ENCODE results near the gene PSME1.
A peak's percentile ranks its signal among the peaks of the same experiment; 100 is the strongest.

PSME1 gene

DNA sequence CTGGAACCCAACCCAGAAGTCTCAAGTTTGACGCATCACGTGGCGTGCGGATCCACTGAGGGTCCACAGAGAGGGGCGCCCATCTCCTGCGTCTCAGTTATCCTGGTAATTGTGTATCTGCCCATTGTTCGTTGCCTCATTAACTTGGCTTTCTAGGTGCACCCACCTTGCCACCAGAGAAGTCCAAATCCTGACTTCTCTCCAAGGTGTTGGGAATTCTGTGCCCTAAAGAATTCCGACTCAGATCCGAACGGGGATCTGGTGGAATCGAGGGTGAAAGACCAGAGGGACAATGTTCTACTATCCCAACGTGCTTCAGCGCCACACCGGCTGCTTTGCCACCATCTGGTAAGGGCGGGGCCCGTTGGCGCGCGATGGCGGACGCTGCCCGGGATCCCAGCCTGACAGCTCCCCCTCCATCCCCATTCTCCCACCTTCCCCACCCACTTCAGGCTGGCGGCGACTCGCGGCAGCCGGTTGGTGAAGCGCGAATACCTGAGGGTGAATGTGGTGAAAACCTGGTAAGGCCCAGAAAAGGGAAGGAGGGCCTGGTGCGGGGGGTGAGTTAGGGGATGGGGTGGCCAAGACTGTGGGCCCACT is 36.4 kb downstream of the PSME1 start:
- DNase-seq (ENCODE audit: low read depth in 2 of 2) = no peak
- TF ChIP-seq, protein P1, sequence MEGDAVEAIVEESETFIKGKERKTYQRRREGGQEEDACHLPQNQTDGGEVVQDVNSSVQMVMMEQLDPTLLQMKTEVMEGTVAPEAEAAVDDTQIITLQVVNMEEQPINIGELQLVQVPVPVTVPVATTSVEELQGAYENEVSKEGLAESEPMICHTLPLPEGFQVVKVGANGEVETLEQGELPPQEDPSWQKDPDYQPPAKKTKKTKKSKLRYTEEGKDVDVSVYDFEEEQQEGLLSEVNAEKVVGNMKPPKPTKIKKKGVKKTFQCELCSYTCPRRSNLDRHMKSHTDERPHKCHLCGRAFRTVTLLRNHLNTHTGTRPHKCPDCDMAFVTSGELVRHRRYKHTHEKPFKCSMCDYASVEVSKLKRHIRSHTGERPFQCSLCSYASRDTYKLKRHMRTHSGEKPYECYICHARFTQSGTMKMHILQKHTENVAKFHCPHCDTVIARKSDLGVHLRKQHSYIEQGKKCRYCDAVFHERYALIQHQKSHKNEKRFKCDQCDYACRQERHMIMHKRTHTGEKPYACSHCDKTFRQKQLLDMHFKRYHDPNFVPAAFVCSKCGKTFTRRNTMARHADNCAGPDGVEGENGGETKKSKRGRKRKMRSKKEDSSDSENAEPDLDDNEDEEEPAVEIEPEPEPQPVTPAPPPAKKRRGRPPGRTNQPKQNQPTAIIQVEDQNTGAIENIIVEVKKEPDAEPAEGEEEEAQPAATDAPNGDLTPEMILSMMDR (IDR thresholded peaks at IDR 0.05; ENCODE audit: low read depth, low read length) = no peak
- peak overlapping the region in 1 of 2 donors; percentile 44 for H3K4me3 ChIP-seq (replicated peaks in 1 of 2; ENCODE audit: low read depth in 2 of 2, low read length in 2 of 2)

DNA sequence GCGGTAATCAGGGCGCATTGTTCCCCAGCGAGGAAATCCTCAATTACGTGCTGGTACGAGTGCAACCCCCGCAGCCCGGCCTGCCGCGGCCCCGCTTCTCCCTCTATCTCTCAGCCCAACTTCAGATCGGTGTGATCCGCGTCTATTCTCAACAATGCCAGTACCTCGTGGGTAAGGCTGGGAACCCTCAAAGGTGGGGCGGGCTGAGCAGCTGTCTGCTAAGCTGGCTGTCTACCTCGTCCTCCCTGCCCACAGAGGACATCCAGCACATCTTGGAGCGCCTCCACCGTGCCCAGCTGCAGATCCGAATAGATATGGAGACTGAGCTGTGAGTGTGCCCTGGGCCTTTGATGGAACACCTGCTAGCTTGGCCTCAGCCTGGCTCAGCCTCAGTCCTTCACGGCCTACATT is 36.9 kb downstream of the PSME1 start:
- peak overlapping the region in 1 of 2 donors; percentile 3 for H3K4me3 ChIP-seq (replicated peaks in 1 of 2; ENCODE audit: low read depth in 2 of 2, low read length in 2 of 2)
- DNase-seq (ENCODE audit: low read depth in 2 of 2) = no peak

DNA sequence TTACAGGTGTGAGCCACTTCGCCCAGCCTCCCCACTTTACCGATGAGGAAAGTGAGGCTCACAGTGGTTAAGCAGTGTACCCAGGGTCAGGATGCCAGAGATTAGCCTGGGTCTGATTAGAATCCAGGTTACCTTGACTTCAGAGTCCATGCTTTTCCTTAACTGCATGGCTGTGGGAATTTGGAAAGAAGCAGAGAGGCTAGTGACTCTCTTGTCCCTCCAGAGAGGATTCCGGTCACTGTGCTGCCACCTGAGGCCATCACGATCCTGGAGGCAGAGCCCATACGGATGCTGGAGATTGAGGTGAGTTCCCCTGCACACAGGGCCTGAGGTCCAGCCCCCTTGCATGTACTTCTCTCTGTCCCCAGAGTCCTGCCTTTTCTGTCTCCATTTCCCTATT is 40.6 kb downstream of the PSME1 start:
- H3K4me3 ChIP-seq (replicated peaks in 1 of 2; ENCODE audit: low read depth in 2 of 2, low read length in 2 of 2) = no peak overlapping the region
- no peak for DNase-seq (ENCODE audit: low read depth in 2 of 2)
- TF ChIP-seq, protein P1 (IDR thresholded peaks at IDR 0.05; ENCODE audit: low read depth, low read length) = no peak

More for the DNA sequence above, 36.9 kb downstream of the PSME1 start:
- TF ChIP-seq, protein P1 (IDR thresholded peaks at IDR 0.05; ENCODE audit: low read depth, low read length) = no peak

DNA sequence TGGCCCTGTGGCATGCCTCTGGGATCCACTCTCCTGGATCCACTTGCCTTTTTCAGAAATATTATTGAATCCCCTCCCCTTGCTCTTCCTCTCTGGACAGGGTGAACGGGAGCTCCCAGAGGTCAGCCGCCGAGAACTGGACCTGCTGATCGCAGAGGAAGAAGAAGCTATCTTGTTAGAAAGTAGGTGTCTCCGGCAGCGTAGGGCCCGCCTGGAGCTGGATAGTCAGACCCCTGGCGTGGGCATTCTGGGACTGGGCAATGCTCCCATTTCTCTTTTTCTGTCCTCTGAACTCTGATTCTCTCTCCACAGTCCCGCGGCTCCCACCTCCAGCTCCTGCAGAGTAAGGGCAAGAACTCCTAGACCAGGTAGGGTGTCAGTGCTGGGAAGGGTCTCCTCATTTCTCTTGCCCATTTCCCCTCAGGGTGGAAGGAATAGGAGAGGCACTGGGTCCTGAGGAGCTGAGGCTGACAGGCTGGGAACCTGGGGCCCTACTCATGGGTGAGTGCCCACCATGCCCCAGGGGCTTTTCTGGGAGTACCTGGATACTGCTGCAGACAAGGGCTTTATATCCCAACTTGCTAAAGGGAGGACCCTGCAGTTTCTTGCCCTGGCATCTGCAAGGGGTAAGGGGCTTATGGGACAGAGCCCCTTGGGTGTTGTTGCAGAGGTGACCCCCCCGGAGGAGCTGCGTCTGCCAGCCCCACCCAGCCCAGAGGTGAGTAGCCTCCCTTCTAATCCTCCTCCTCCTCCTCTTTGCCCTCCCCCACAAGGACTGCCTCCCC is 41.2 kb downstream of the PSME1 start:
- no peak for DNase-seq (ENCODE audit: low read depth in 2 of 2)
- H3K4me3 ChIP-seq (replicated peaks in 1 of 2; ENCODE audit: low read depth in 2 of 2, low read length in 2 of 2) = no peak overlapping the region
- TF ChIP-seq, protein P1 (IDR thresholded peaks at IDR 0.05; ENCODE audit: low read depth, low read length) = no peak

DNA sequence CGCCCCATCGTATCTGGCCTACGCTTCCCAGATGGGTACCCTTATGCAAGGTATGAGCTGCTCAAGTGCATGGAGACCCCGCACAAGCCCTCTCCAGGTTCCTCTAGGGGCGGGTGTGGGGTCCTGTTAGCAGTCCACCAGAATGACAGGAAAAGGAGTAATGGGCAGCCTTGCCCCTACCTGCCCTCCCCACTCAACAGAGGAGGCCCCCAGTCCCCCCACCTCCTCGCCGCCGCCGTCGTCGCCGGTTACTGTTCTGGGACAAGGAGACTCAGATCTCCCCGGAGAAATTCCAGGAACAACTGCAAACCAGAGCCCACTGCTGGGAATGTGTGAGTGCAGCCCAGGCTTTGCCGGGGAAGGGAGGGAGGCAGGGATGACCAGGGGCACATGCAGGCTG is 41.9 kb downstream of the PSME1 start:
- DNase-seq (ENCODE audit: low read depth in 2 of 2) = no peak
- H3K4me3 ChIP-seq (replicated peaks in 1 of 2; ENCODE audit: low read depth in 2 of 2, low read length in 2 of 2) = no peak overlapping the region
- TF ChIP-seq, protein P1 (IDR thresholded peaks at IDR 0.05; ENCODE audit: low read depth, low read length) = no peak

DNA sequence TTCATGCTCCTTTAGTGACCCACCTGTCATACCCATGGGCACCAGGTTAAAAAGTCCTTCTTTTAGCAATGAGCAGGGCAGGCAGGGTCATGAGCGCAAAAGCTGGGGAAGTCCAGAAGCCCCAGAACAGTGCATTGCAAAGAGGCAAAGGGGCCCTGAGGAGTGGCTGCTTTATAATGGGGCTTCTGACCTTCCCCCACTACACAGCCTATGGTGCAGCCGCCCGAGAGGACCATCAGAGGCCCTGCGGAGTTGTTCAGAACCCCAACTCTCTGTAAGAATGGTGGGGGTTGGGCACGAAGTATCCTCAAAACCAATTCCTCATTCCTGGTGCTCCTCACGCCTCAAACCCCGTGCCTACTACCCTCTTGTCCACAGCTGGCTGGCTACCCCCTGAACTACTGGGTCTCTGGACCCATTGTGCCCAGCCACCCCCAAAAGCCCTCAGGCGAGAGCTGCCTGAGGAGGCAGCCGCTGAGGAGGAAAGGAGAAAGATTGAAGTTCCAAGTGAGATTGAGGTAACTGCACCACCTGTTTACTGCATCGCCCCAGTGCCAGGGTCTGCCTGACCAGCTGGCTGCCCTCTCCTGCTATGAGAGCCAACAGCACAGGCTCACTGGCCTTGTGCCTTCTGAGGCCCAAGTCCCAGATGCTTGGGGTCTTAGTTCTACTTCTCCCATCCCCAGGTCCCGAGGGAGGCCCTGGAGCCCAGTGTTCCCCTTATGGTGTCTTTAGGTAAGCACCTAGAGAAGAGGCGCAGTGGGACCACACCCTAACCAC is 42.6 kb downstream of the PSME1 start:
- no peak overlapping the region for H3K4me3 ChIP-seq (replicated peaks in 1 of 2; ENCODE audit: low read depth in 2 of 2, low read length in 2 of 2)
- no peak for DNase-seq (ENCODE audit: low read depth in 2 of 2)
- TF ChIP-seq, protein P1 (IDR thresholded peaks at IDR 0.05; ENCODE audit: low read depth, low read length) = no peak
